ENCODE data around the gene TAAR2. TPM values are rescaled to one million over a fixed set of nuclear protein-coding genes. Genes with fewer than 3 reads are reported as not detected.

TAAR2 gene
- total RNA-seq, 6 experiments from 2014 or later: not detected

- no peak for DNase-seq
- intact Hi-C loops (cut with DNase I): no loop called here
- no peak for ATAC-seq
- 88% methylated on average over 3 of the region's 3 CpGs for WGBS (ENCODE audit: insufficient coverage, low coverage, low lambda C conversion rate, missing lambda C conversion rate)
- TF ChIP-seq, protein P1, sequence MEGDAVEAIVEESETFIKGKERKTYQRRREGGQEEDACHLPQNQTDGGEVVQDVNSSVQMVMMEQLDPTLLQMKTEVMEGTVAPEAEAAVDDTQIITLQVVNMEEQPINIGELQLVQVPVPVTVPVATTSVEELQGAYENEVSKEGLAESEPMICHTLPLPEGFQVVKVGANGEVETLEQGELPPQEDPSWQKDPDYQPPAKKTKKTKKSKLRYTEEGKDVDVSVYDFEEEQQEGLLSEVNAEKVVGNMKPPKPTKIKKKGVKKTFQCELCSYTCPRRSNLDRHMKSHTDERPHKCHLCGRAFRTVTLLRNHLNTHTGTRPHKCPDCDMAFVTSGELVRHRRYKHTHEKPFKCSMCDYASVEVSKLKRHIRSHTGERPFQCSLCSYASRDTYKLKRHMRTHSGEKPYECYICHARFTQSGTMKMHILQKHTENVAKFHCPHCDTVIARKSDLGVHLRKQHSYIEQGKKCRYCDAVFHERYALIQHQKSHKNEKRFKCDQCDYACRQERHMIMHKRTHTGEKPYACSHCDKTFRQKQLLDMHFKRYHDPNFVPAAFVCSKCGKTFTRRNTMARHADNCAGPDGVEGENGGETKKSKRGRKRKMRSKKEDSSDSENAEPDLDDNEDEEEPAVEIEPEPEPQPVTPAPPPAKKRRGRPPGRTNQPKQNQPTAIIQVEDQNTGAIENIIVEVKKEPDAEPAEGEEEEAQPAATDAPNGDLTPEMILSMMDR (IDR thresholded peaks at IDR 0.05): no peak
- TF ChIP-seq POLR2A (IDR thresholded peaks at IDR 0.05): no peak
- H3K4me1 ChIP-seq: no peaks in the 10 kb centered on the region
- H3K36me3 ChIP-seq: no peaks in the 10 kb centered on the region
- no peaks in the 10 kb centered on the region for H3K27me3 ChIP-seq
- no peak within 1 kb of the TSS for H3K27ac ChIP-seq
- no peaks in the 10 kb centered on the region for H3K9me3 ChIP-seq
- H3K4me3 ChIP-seq: no peak within 1 kb of the TSS
Measured at GRCh38 chr6:132659082-132659481, 35.0 kb upstream of the TAAR2 start, which contains the start of gene TAAR1. Gene TAAR1 (minus strand): TSS chr6:132659182. CDS start chr6:132646003, 13,179 bp downstream.

DNA sequence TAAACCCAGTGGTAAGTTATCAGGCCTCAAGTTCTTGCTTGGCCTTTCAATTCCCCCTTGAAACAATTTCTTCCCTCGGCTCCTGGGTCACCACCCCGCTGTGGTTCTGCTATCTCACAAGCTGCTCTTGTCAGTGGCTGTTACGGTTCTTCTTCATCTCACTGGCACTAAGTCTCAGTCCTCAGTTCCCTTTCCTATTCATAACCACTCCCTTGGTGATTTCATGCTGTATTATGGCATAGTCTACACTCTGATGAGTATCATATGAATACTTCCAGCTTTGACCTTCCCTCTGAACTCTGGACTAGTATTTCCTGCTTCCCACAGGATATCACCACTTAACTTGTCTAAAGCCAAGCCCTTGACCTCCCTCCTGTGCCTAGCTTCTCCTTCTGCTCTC is 27.0 kb upstream of the TAAR2 start:
- Histone ChIP-seq H3K4me3 (no peak overlapping the region), H3K36me3 (no peaks in the 10 kb centered on the region), H3K4me1 (no peaks in the 10 kb centered on the region), H3K9me3 (no peaks in the 10 kb centered on the region), H3K27ac (no peak overlapping the region), H3K27me3 (no peaks in the 10 kb centered on the region)
- DNase-seq: no peak
- TF ChIP-seq, protein P1 (IDR thresholded peaks at IDR 0.05): no peak
- TF ChIP-seq POLR2A (IDR thresholded peaks at IDR 0.05): no peak
- ATAC-seq: peak; percentile 52 to 72 (median 64)
- 56% methylated on average over 3 of the region's 3 CpGs for WGBS (ENCODE audit: insufficient coverage, low coverage, low lambda C conversion rate, missing lambda C conversion rate)
- intact Hi-C loops (cut with DNase I): no loop called here

DNA sequence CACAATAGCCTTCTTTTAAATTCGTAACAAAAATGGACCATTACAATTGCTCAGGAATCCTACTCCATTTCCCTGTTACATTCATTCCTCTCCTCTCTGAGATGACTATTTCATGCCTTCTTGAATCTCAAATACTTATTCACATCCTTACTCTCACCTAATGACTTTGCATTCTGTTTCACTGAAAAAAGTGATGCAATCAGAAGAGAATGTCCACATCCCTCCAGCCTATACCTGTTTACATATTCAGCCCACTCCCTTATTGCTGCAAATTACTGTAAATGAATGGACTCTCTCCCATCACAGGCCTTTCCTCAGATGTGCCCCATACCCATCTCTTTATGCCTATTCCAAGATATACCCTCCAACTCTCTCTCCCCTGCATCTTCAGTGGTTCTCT is 26.4 kb upstream of the TAAR2 start:
- WGBS (ENCODE audit: insufficient coverage, low coverage, low lambda C conversion rate, missing lambda C conversion rate): 94% methylated on average over 1 of the region's 1 CpG
- H3K4me1 ChIP-seq: no peaks in the 10 kb centered on the region
- H3K27ac ChIP-seq: no peak overlapping the region
- DNase-seq (no peak), ATAC-seq (no peak)
- intact Hi-C loops (cut with DNase I): no loop called here
- H3K27me3 ChIP-seq: no peaks in the 10 kb centered on the region
- H3K9me3 ChIP-seq: no peaks in the 10 kb centered on the region
- no peak overlapping the region for H3K4me3 ChIP-seq
- TF ChIP-seq, protein P1 (IDR thresholded peaks at IDR 0.05): no peak
- TF ChIP-seq POLR2A (IDR thresholded peaks at IDR 0.05): no peak
- H3K36me3 ChIP-seq: no peaks in the 10 kb centered on the region

DNA sequence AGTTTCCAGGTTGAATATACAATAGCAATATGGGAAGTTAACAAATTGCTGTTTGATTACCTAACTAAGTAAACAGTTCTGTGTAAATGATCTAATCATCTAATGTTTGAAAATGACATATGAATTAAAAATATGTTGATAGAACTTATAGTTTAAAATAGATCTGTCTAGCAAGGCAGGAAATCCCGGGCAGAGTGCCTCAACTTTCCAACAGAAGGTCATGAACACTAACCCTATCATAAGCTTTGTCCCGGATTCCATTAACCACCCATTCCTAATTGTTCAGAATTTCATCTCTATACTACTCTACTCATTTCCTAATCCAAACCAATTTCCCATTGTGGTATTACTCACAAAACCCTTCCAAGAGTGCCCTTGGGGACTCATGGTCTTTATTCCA is 24.8 kb upstream of the TAAR2 start:
- 62% methylated on average over 2 of the region's 2 CpGs for WGBS (ENCODE audit: insufficient coverage, low coverage, low lambda C conversion rate, missing lambda C conversion rate)
- no peak overlapping the region for H3K4me3 ChIP-seq
- ATAC-seq: no peak
- intact Hi-C loops (cut with DNase I): no loop called here
- no peak overlapping the region for H3K27ac ChIP-seq
- no peaks in the 10 kb centered on the region for H3K27me3 ChIP-seq
- H3K4me1 ChIP-seq: no peaks in the 10 kb centered on the region
- no peaks in the 10 kb centered on the region for H3K36me3 ChIP-seq
- no peaks in the 10 kb centered on the region for H3K9me3 ChIP-seq
- no peak for DNase-seq
- TF ChIP-seq, protein P1 (IDR thresholded peaks at IDR 0.05): no peak
- TF ChIP-seq POLR2A (IDR thresholded peaks at IDR 0.05): no peak

- no peaks in the 10 kb centered on the region for H3K27me3 ChIP-seq
- DNase-seq (no peak), ATAC-seq (no peak)
- WGBS (ENCODE audit: insufficient coverage, low coverage, low lambda C conversion rate, missing lambda C conversion rate): 54% methylated on average over 2 of the region's 2 CpGs
- intact Hi-C loops (cut with DNase I): no loop called here
- H3K36me3 ChIP-seq: no peaks in the 10 kb centered on the region
- TF ChIP-seq, protein P1 (IDR thresholded peaks at IDR 0.05): no peak
- no peak for TF ChIP-seq POLR2A (IDR thresholded peaks at IDR 0.05)
- no peak overlapping the region for H3K27ac ChIP-seq
- no peak overlapping the region for H3K4me3 ChIP-seq
- no peaks in the 10 kb centered on the region for H3K9me3 ChIP-seq
- no peaks in the 10 kb centered on the region for H3K4me1 ChIP-seq
Measured at GRCh38 chr6:132648356-132648755, 24.3 kb upstream of the TAAR2 start.

Data from right lobe of liver (tissue), 6 donors.